H1 (cell line): Measurements from ENCODE around the gene ZMIZ1. TPM values are rescaled to one million over a fixed set of nuclear protein-coding genes. Genes with fewer than 3 reads are reported as not detected.

Experiments
- CTCF ChIA-PET: fragments of 300-600 bp; sonication (Branson Sonifier 250); formaldehyde crosslinking; loops from one replicate; lab custom pipeline; 2021; ENCODE audit not compliant: partially characterized antibody; lab: Charles Lee
- POLR2A ChIA-PET: fragments of 300-600 bp; sonication (Branson Sonifier 250); formaldehyde crosslinking; loops from one replicate; lab custom pipeline; 2021; ENCODE audit warnings: inconsistent platforms; ENCODE audit not compliant: partially characterized antibody; lab: Charles Lee
- DNase-seq, 2 experiments: peaks; one replicate each; pipeline versions ENCODE4 v3.0.0 to v3.0.0-alpha.2; 2010 to 2022; ENCODE audit warnings: low spot score in 2 of 2, low read depth in 1 of 2, mixed read lengths in 1 of 2
- FAIRE-seq: peaks from 2 replicates; lab custom pipeline; 2011; peaks lifted over from hg19 to GRCh38; lab: Jason Lieb, UNC
- H2AFZ ChIP-seq: 2 replicates; pipeline ENCODE4 v1.8.1; 2012; ENCODE audit warnings: low read length, inconsistent platforms
- H2AK5ac ChIP-seq: 2 replicates; pipeline ENCODE4 v1.6.1; 2013; ENCODE audit warnings: low read depth, low read length
- H2BK120ac ChIP-seq: replicated peaks from 2 replicates; pipeline ENCODE3; 2013; ENCODE audit warnings: low read depth, low read length, inconsistent platforms
- H2BK12ac ChIP-seq: 2 replicates; pipeline ENCODE4 v1.6.1; 2013; ENCODE audit warnings: low read depth, low read length
- H2BK15ac ChIP-seq: 2 replicates; pipeline ENCODE4 v1.6.1; 2013; ENCODE audit warnings: low read length
- H2BK20ac ChIP-seq: 2 replicates; pipeline ENCODE4 v1.6.1; 2013; ENCODE audit warnings: low read length
- H2BK5ac ChIP-seq: 2 replicates; pipeline ENCODE4 v1.6.1; 2013; ENCODE audit warnings: low read depth, low read length
- H3K14ac ChIP-seq: 2 replicates; pipeline ENCODE4 v1.6.1; 2013; ENCODE audit warnings: inconsistent platforms; ENCODE audit not compliant: insufficient read length
- H3K18ac ChIP-seq: 2 replicates; pipeline ENCODE4 v1.6.1; 2013; ENCODE audit warnings: low read length; ENCODE audit errors: extremely low read depth
- H3K23ac ChIP-seq: 2 replicates; pipeline ENCODE4 v1.6.1; 2013; ENCODE audit warnings: inconsistent platforms; ENCODE audit not compliant: insufficient read length
- H3K23me2 ChIP-seq: 2 replicates; pipeline ENCODE4 v1.6.1; 2013; ENCODE audit warnings: low read depth, low read length
- H3K27ac ChIP-seq: 2 replicates; pipeline ENCODE4 v1.6.1; 2011; ENCODE audit warnings: low read depth, low read length, inconsistent platforms
- H3K27me3 ChIP-seq, 4 experiments: replicated peaks in 1 of 4; 1 replicate in 1 of 4; 2 replicates in 3 of 4; pipeline versions ENCODE4 v1.6.1 to v1.8.1; 2011 to 2013; ENCODE audit warnings: low read length in 3 of 4, mild to moderate bottlenecking in 3 of 4, inconsistent platforms in 2 of 4, mixed read lengths in 2 of 4, moderate library complexity in 1 of 4; ENCODE audit not compliant: control insufficient read depth in 3 of 4, insufficient read depth in 3 of 4; ENCODE audit errors: extremely low read depth in 1 of 4
- H3K36me3 ChIP-seq, 4 experiments: 2 replicates each; pipeline versions ENCODE4 v1.6.1 to v1.8.1; 2011 to 2013; ENCODE audit warnings: mild to moderate bottlenecking in 4 of 4, low read length in 3 of 4, moderate library complexity in 2 of 4, control low read depth in 1 of 4, inconsistent platforms in 1 of 4; ENCODE audit not compliant: insufficient read depth in 4 of 4, control insufficient read depth in 2 of 4
- H3K4ac ChIP-seq: replicated peaks from 2 replicates; pipeline ENCODE3; 2013; ENCODE audit warnings: low read length, low read depth, mixed read lengths, inconsistent platforms; ENCODE audit not compliant: insufficient read length
- H3K4me1 ChIP-seq, 4 experiments: replicated peaks in 1 of 4; 1 replicate in 1 of 4; 2 replicates in 3 of 4; pipeline versions ENCODE4 v1.6.1 to v1.8.1; 2011 to 2013; ENCODE audit warnings: low read length in 3 of 4, inconsistent platforms in 2 of 4, mixed read lengths in 1 of 4; ENCODE audit not compliant: insufficient read depth in 4 of 4, control insufficient read depth in 3 of 4
- H3K4me2 ChIP-seq, 2 experiments: 2 replicates each; pipeline versions ENCODE4 v1.6.1 to v1.8.1; 2011 to 2013; ENCODE audit warnings: low read depth in 2 of 2, low read length in 2 of 2, control low read depth in 1 of 2, inconsistent platforms in 1 of 2, mild to moderate bottlenecking in 1 of 2; ENCODE audit not compliant: insufficient read depth in 1 of 2
- H3K4me3 ChIP-seq, 4 experiments: fragments of 200-600, 300-600 bp in 1 of 4; sonication (generic), shearing (Covaris generic), sonication (Bioruptor Twin) in 1 of 4; 2 replicates each; pipeline versions ENCODE4 v1.5.1 to v1.8.1; 2011 to 2016; ENCODE audit warnings: low read length in 4 of 4, low read depth in 3 of 4, control low read depth in 2 of 4, inconsistent platforms in 2 of 4, mild to moderate bottlenecking in 2 of 4, mixed read lengths in 1 of 4, moderate library complexity in 1 of 4; ENCODE audit not compliant: insufficient read depth in 2 of 4; ENCODE audit errors: extremely low read depth in 1 of 4
- H3K56ac ChIP-seq: replicated peaks from 2 replicates; pipeline ENCODE3; 2013; ENCODE audit warnings: low read depth, mild to moderate bottlenecking, mixed read lengths, low read length, inconsistent platforms; ENCODE audit not compliant: insufficient read length
- H3K79me1 ChIP-seq: 2 replicates; pipeline ENCODE4 v1.6.1; 2013; ENCODE audit warnings: low read depth, low read length, control low read depth
- H3K79me2 ChIP-seq, 2 experiments: 2 replicates each; pipeline versions ENCODE4 v1.6.1 to v1.8.1; 2012 to 2013; ENCODE audit warnings: low read length in 2 of 2, mild to moderate bottlenecking in 2 of 2, inconsistent platforms in 1 of 2; ENCODE audit not compliant: insufficient read depth in 2 of 2, control insufficient read depth in 1 of 2
- H3K9ac ChIP-seq, 4 experiments: replicated peaks in 1 of 4; 1 replicate in 1 of 4; 2 replicates in 3 of 4; pipeline versions ENCODE4 v1.6.1 to v1.8.1; 2011 to 2013; ENCODE audit warnings: low read depth in 3 of 4, low read length in 3 of 4, control low read depth in 2 of 4, mild to moderate bottlenecking in 2 of 4, moderate library complexity in 2 of 4, inconsistent platforms in 1 of 4; ENCODE audit errors: extremely low read depth in 1 of 4
- H3K9me3 ChIP-seq, 2 experiments: 2 replicates each; pipeline versions ENCODE4 v1.6.1 to v1.8.1; 2012 to 2013; ENCODE audit warnings: mild to moderate bottlenecking in 2 of 2, moderate library complexity in 2 of 2, control low read depth in 1 of 2, inconsistent platforms in 1 of 2, low read depth in 1 of 2, low read length in 1 of 2, mixed read lengths in 1 of 2; ENCODE audit not compliant: insufficient read depth in 2 of 2
- H4K20me1 ChIP-seq, 2 experiments: replicated peaks in 1 of 2; 2 replicates each; pipeline versions ENCODE3 to v1.8.1; 2011 to 2013; ENCODE audit warnings: inconsistent platforms in 2 of 2, low read length in 2 of 2, mild to moderate bottlenecking in 1 of 2; ENCODE audit not compliant: insufficient read depth in 2 of 2, control insufficient read depth in 1 of 2
- H4K5ac ChIP-seq: 2 replicates; pipeline ENCODE4 v1.6.1; 2013; ENCODE audit warnings: low read length, low read depth, mixed read lengths, inconsistent platforms; ENCODE audit not compliant: insufficient read length
- H4K8ac ChIP-seq: 2 replicates; pipeline ENCODE4 v1.8.0; 2013; ENCODE audit warnings: mild to moderate bottlenecking, moderate library complexity, low read length, inconsistent platforms; ENCODE audit not compliant: insufficient read depth; ENCODE audit errors: extremely low read depth
- H4K91ac ChIP-seq: replicated peaks from 2 replicates; pipeline ENCODE3; 2013; ENCODE audit warnings: low read length, mixed read lengths, inconsistent platforms; ENCODE audit not compliant: insufficient read length
- BRCA1 ChIP-seq: IDR thresholded peaks from 2 replicates; pipeline ENCODE4 v1.6.1; 2012; ENCODE audit warnings: low read depth, low read length, improper control_type of control experiment
- CHD1 ChIP-seq: IDR thresholded peaks from 2 replicates; pipeline ENCODE4 v1.6.1; 2012; ENCODE audit warnings: low read depth, low read length, improper control_type of control experiment
- CTBP2 ChIP-seq: IDR thresholded peaks from 2 replicates; pipeline ENCODE4 v1.7.0; 2011; ENCODE audit warnings: borderline replicate concordance, mild to moderate bottlenecking, moderate library complexity, mixed read lengths, low read length; ENCODE audit not compliant: insufficient read depth, insufficient read length
- EGR1 ChIP-seq: IDR thresholded peaks from 2 replicates; pipeline ENCODE4 v1.6.1; 2011; ENCODE audit warnings: low read depth, low read length, borderline replicate concordance
- FOSL1 ChIP-seq: IDR thresholded peaks from 2 replicates; pipeline ENCODE4 v1.6.1; 2011; ENCODE audit warnings: mild to moderate bottlenecking, low read depth, low read length, moderate library complexity; ENCODE audit not compliant: insufficient read depth
- MAFK ChIP-seq: IDR thresholded peaks from 2 replicates; pipeline ENCODE4 v1.6.1; 2012; ENCODE audit warnings: low read depth, mild to moderate bottlenecking, improper control_type of control experiment, low read length
- MAX ChIP-seq: IDR thresholded peaks from 2 replicates; pipeline ENCODE4 v1.6.1; 2012; ENCODE audit warnings: inconsistent platforms
- POLR2A ChIP-seq, 2 experiments: IDR thresholded peaks; 1 replicate in 1 of 2; 2 replicates in 1 of 2; pipeline ENCODE4 v1.6.1; 2011; ENCODE audit warnings: low read depth in 2 of 2, low read length in 2 of 2, mild to moderate bottlenecking in 2 of 2; ENCODE audit errors: control extremely low read depth in 1 of 2
- RXRA ChIP-seq: IDR thresholded peaks from 2 replicates; pipeline ENCODE4 v1.6.1; 2011; ENCODE audit warnings: low read depth, mild to moderate bottlenecking, low read length, moderate library complexity; ENCODE audit not compliant: insufficient read depth
- SAP30 ChIP-seq: fragments of 300-600 bp; sonication (generic); IDR thresholded peaks from 2 replicates; pipeline ENCODE4 v1.7.1; 2012; ENCODE audit warnings: low read length, moderate library complexity, mild to moderate bottlenecking, inconsistent platforms; ENCODE audit not compliant: insufficient read depth, insufficient replicate concordance
- SUZ12 ChIP-seq: fragments of 200-600 bp; sonication (generic); IDR thresholded peaks from 2 replicates; pipeline ENCODE4 v1.6.1; 2012; ENCODE audit warnings: mild to moderate bottlenecking, inconsistent platforms, low read length, moderate library complexity, mixed read lengths
- TAF1 ChIP-seq: IDR thresholded peaks from 2 replicates; pipeline ENCODE4 v1.6.1; 2011; ENCODE audit warnings: mild to moderate bottlenecking, low read depth, low read length
- TCF12 ChIP-seq: IDR thresholded peaks from 2 replicates; pipeline ENCODE4 v1.6.1; 2011; ENCODE audit warnings: low read depth, mild to moderate bottlenecking, low read length
- TEAD4 ChIP-seq: IDR thresholded peaks from 2 replicates; pipeline ENCODE4 v1.6.1; 2012; ENCODE audit warnings: low read depth, low read length, inconsistent platforms, mixed read lengths
- WGBS, 2 experiments: shearing (Covaris generic) in 1 of 2; methylation state at CpG; one replicate each; pipeline versions ENCODE4 v1.1.6 to v1.1.7; 2013 to 2015; ENCODE audit warnings: low lambda C conversion rate in 2 of 2, mixed read lengths in 2 of 2, inconsistent platforms in 1 of 2, low coverage in 1 of 2, missing lambda C conversion rate in 1 of 2; ENCODE audit not compliant: insufficient replicate concordance in 2 of 2, insufficient coverage in 1 of 2, insufficient read length in 1 of 2; ENCODE audit errors: extremely low coverage in 1 of 2, missing lambda C conversion rate in 1 of 2; 5-methylcytosine and 5-hydroxymethylcytosine counted together
- polyA plus RNA-seq, 7 experiments: library from polyadenylated mRNA; depleted of rRNA in 3 of 7; stranded (reverse) in 5 of 7; unstranded in 2 of 7; fragments of >200 nt in 5 of 7; fragments of 200-250 nt in 2 of 7; gene quantifications; 1 replicate in 5 of 7; 2 replicates in 1 of 7; 4 replicates in 1 of 7; pipeline versions ENCODE4 v1.2.1 to v1.2.3, GENCODE V29; 2011 to 2013; ENCODE audit warnings: missing spikeins in 2 of 7, mixed read lengths in 2 of 7
- total RNA-seq: library from RNA; stranded (reverse); fragmentation: NEBNext Ultra II Directional; extraction: Animal tissue kit (Norgen Biotek cat#: 25700); gene quantifications from 2 replicates; pipeline ENCODE4 v1.2.1, GENCODE V29; 2021

ZMIZ1 gene
- total and polyA plus RNA-seq, 2 of the 8 experiments (the other 6 are each of a cell fraction or from before 2014, with no cell fraction given): 8.1 to 28.0 TPM

- H2BK15ac ChIP-seq: no peak overlapping the region
- no peak overlapping the region for H2AK5ac ChIP-seq
- ChIA-PET POLR2A (no interaction called here), CTCF (interaction anchor here (0.6 to 1.2 kb wide), 2 partner anchors 17 to 651 kb away, joined by 3 read pairs; no protein-coding TSS in a partner anchor)
- no peaks in the 10 kb centered on the region for H3K79me1 ChIP-seq
- H3K18ac ChIP-seq: no peak overlapping the region
- H3K79me2 ChIP-seq: no peaks in the 10 kb centered on the region
- no peak overlapping the region for H3K27ac ChIP-seq
- no peak overlapping the region for H4K8ac ChIP-seq
- no peak overlapping the region for H4K91ac ChIP-seq
- no peak overlapping the region for H3K4me2 ChIP-seq
- H3K27me3 ChIP-seq: no peaks in the 10 kb centered on the region
- H3K9me3 ChIP-seq: no peaks in the 10 kb centered on the region
- H3K4ac ChIP-seq: no peak overlapping the region
- DNase-seq (no peak), FAIRE-seq (no peak)
- H2AFZ ChIP-seq: no peak overlapping the region
- no peaks in the 10 kb centered on the region; the same call in 1 of the 2 replicates for H3K23me2 ChIP-seq
- no peak overlapping the region for H3K14ac ChIP-seq
- H2BK120ac ChIP-seq: no peak overlapping the region
- H3K56ac ChIP-seq: no peak overlapping the region
- peaks cover 6 to 49% (median 17%) of the 10 kb centered on the region in 4 experiments; a peak in 5 of 8 replicates for H3K36me3 ChIP-seq
- H4K5ac ChIP-seq: no peak overlapping the region
- H3K23ac ChIP-seq: no peak overlapping the region
- H2BK20ac ChIP-seq: no peak overlapping the region
- H3K4me1 ChIP-seq: peaks cover 0 to 2% (median 0%) of the 10 kb centered on the region in 4 experiments; a peak in 1 of 7 replicates
- no peak overlapping the region for H2BK5ac ChIP-seq
- H2BK12ac ChIP-seq: no peak overlapping the region
- H3K4me3 ChIP-seq: no peak overlapping the region
- peaks cover 6 to 9% of the 10 kb centered on the region in 2 experiments for H4K20me1 ChIP-seq
- WGBS, 2 experiments: 88% methylated on average over 14 of the region's 14 CpGs; no CpG with 5 or more reads in 1 of the 2 experiments
- H3K9ac ChIP-seq: no peak overlapping the region
- no peak for TF ChIP-seq EGR1
- TF ChIP-seq BRCA1: no peak
- no peak for TF ChIP-seq SUZ12
- no peak for TF ChIP-seq POLR2A (IDR thresholded peaks at IDR 0.05; ENCODE audit: control extremely low read depth in 1 of 2, low read depth in 2 of 2, low read length in 2 of 2)
- no peak for TF ChIP-seq SAP30
- TF ChIP-seq TAF1: no peak
- TF ChIP-seq CHD1: no peak
- TF ChIP-seq MAFK: no peak
- no peak for TF ChIP-seq CTBP2
- no peak for TF ChIP-seq MAX
- TF ChIP-seq TEAD4: no peak
- no peak for TF ChIP-seq FOSL1
- TF ChIP-seq TCF12: no peak
- TF ChIP-seq RXRA: no peak
Measured at GRCh38 chr10:79308969-79309665, 240.4 kb downstream of the ZMIZ1 start.
